Psoas muscle (tissue), 8 donors: ENCODE data around the gene ADAMTS6. TPM values are rescaled to one million over a fixed set of nuclear protein-coding genes. Genes with fewer than 3 reads are reported as not detected.
"Not testable (repeated sequence)": the region's sequence is repeated elsewhere in the genome, so short reads cannot be mapped to it uniquely, and the experiment has no call there.

Source experiments
- ATAC-seq, 4 donors: fragments of 200-7000 bp; cut with Tn5 transposase; one replicate each; pipeline ENCODE4 v1.9.1; 2020; ENCODE audit warnings: moderate library complexity in 3 of 4, mild to moderate bottlenecking in 2 of 4
- DNase-seq, 2 donors: peaks; one replicate each; pipeline ENCODE4 v3.0.0-alpha.2; 2020
- H3K27ac ChIP-seq: fragments of 200-600 bp; one replicate; pipeline ENCODE4 v1.8.0; 2022
- H3K27me3 ChIP-seq, 3 donors: fragments of 200-600 bp in 1 of 3; one replicate each; pipeline versions ENCODE4 v1.6.1 to v1.8.0; 2013 to 2022; ENCODE audit warnings: low read length in 2 of 3, mild to moderate bottlenecking in 2 of 3, moderate library complexity in 1 of 3; ENCODE audit not compliant: insufficient read depth in 3 of 3
- H3K36me3 ChIP-seq, 2 donors: fragments of 200-600 bp in 1 of 2; one replicate each; pipeline versions ENCODE4 v1.6.1 to v1.8.0; 2013 to 2022; ENCODE audit warnings: low read depth in 1 of 2, mild to moderate bottlenecking in 1 of 2, moderate library complexity in 1 of 2; ENCODE audit not compliant: insufficient read depth in 1 of 2
- H3K4me1 ChIP-seq: fragments of 200-600 bp; one replicate; pipeline ENCODE4 v1.8.0; 2022
- H3K4me3 ChIP-seq: fragments of 200-600 bp; one replicate; pipeline ENCODE4 v1.8.0; 2022; ENCODE audit warnings: mild to moderate bottlenecking
- H3K9me3 ChIP-seq: fragments of 200-600 bp; one replicate; pipeline ENCODE4 v1.8.0; 2022
- CTCF ChIP-seq: fragments of 200-600 bp; IDR thresholded peaks from one replicate; pipeline ENCODE4 v1.8.0; 2022; ENCODE audit warnings: antibody characterized with exemption
- WGBS, 3 donors: extraction: QIAGEN DNeasy Blood & Tissue Kit; methylation state at CpG; one replicate each; pipeline versions ENCODE4 v1.1.6 to v1.1.7; 2013; 5-methylcytosine and 5-hydroxymethylcytosine counted together
- intact Hi-C, 2 donors: fragments of 100-400 bp; cut with DNase I; formaldehyde crosslinking; loops; one replicate each; pipeline versions ENCODE4 v1.11.0 to v1.14.2; 2022
- polyA plus RNA-seq, 3 donors: library from polyadenylated mRNA; stranded (reverse); fragments of 200-250 nt; gene quantifications; one replicate each; pipeline ENCODE4 v1.2.3, GENCODE V29; 2013
- total RNA-seq, 4 donors: library from RNA; stranded (reverse); fragmentation: NEBNext Ultra II Directional in 2 of 4; extraction: Animal tissue kit (Norgen Biotek cat#: 25700) in 2 of 4; gene quantifications; one replicate each; pipeline versions ENCODE4 v1.2.1 to v1.2.4, GENCODE V29; 2021 to 2023
- donor health status: healthy with polysubstance abuse.
- donor health status: DM: no; HTN: no; CAD: no; lungs with moderate emphysema.
- donor health status: Bipolar disorder and iron deficiency.
- donor health status: healthy.
- donor health status: DM: yes; HTN: yes; CAD: no.
- donor health status: DM: no; HTN: no; CAD: no.
- donor health status: DM: no; HTN: no; CAD: no.
- donor health status: DM: yes; HTN: yes; CAD: no.

Gene ADAMTS6
- total and polyA plus RNA-seq, 7 donors = 0.06 to 0.59 (median 0.24) TPM

- DNase-seq (no peak), ATAC-seq (no peak)
- intact Hi-C loops = no loop called here
- TF ChIP-seq CTCF = no peak
- Histone ChIP-seq H3K9me3 (no peaks in the 10 kb centered on the region), H3K27me3 (no peaks in the 10 kb centered on the region), H3K36me3 (no peaks in the 10 kb centered on the region), H3K4me3 (no peak overlapping the region), H3K27ac (no peak overlapping the region), H3K4me1 (no peaks in the 10 kb centered on the region)
- WGBS, 3 donors = 96 to 100% (median 98%) methylated on average over 2 of the region's 2 CpGs
Measured at GRCh38 chr5:65508978-65509377, 27.3 kb upstream of the ADAMTS6 start.

GRCh38 chr5:65506961-65507360 is 25.2 kb upstream of the ADAMTS6 start:
- Histone ChIP-seq H3K27me3 (no peaks in the 10 kb centered on the region), H3K36me3 (no peaks in the 10 kb centered on the region), H3K4me1 (no peaks in the 10 kb centered on the region), H3K9me3 (no peaks in the 10 kb centered on the region), H3K4me3 (no peak overlapping the region), H3K27ac (no peak overlapping the region)
- WGBS, 3 donors = 31 to 40% (median 33%) methylated on average over 3 of the region's 3 CpGs
- ATAC-seq = no peak
- no peak for TF ChIP-seq CTCF
- no peak for DNase-seq
- intact Hi-C loops = no loop called here

- Histone ChIP-seq H3K27me3 (no peaks in the 10 kb centered on the region), H3K4me1 (no peaks in the 10 kb centered on the region), H3K9me3 (no peaks in the 10 kb centered on the region), H3K36me3 (no peaks in the 10 kb centered on the region), H3K27ac (no peak overlapping the region), H3K4me3 (no peak overlapping the region)
- DNase-seq (no peak), ATAC-seq (no peak)
- TF ChIP-seq CTCF = no peak
- intact Hi-C loops = loop anchor here in 1 of 2 donors (10.0 kb wide), 1 partner anchor 534 kb away; no protein-coding TSS in a partner anchor
- 61 to 73% (median 72%) methylated on average over 4 of the region's 4 CpGs for WGBS, 3 donors
Measured at GRCh38 chr5:65489119-65489518, 7.4 kb upstream of the ADAMTS6 start.

- not testable (repeated sequence) for H3K4me3 ChIP-seq, H3K27ac ChIP-seq, DNase-seq, ATAC-seq, H3K9me3 ChIP-seq, H3K36me3 ChIP-seq, H3K4me1 ChIP-seq, H3K27me3 ChIP-seq
- WGBS, 3 donors = 79 to 86% (median 82%) methylated on average over 7 of the region's 7 CpGs
- intact Hi-C loops = loop anchor here in 1 of 2 donors (10.0 kb wide), 1 partner anchor 533 kb away; no protein-coding TSS in a partner anchor
Measured at GRCh38 chr5:65488038-65488687, 6.4 kb upstream of the ADAMTS6 start.

GRCh38 chr5:65486803-65487202 is 5.1 kb upstream of the ADAMTS6 start:
- H3K9me3 ChIP-seq, H3K4me1 ChIP-seq, ATAC-seq, H3K4me3 ChIP-seq, DNase-seq, H3K27me3 ChIP-seq, H3K27ac ChIP-seq, H3K36me3 ChIP-seq: not testable (repeated sequence)
- WGBS, 3 donors = 89 to 94% (median 89%) methylated on average over 2 of the region's 2 CpGs
- intact Hi-C loops = loop anchor here in 1 of 2 donors (10.0 kb wide), 1 partner anchor 532 kb away; no protein-coding TSS in a partner anchor
